ENCODE measurements around the gene DMRTA2. TPM values are rescaled to one million over a fixed set of nuclear protein-coding genes. Genes with fewer than 3 reads are reported as not detected.

DMRTA2 gene
- total RNA-seq, 2 experiments from 2014 or later, result not detected

DNA sequence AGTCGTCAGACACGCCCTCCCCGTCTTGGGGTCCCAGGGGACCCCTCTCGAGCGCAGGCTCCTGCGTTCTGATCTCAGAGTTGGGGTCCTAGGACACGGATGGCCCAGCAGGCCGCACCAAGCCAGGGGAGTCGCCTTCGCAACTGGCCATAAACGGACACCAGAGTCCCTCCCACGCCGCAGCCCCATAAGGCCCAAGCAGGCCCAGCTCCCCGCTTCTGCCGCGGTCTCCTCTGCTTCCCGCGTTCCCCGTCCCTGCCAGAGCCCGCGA lies 633 bp downstream of the DMRTA2 start:
- DNase-seq (no peak), ATAC-seq (ENCODE audit: poor library complexity) (no peak)
- Mint-ChIP-seq H3K27me3 (peaks cover 79% of the 10 kb centered on the region), H3K4me3 (peak overlapping the region; percentile 38), H3K27ac (no peak overlapping the region), H3K4me1 (ENCODE audit: low read depth) (peaks cover 45% of the 10 kb centered on the region), H3K9me3 (no peaks in the 10 kb centered on the region), H3K36me3 (ENCODE audit: low read depth) (no peaks in the 10 kb centered on the region)
- ChIA-PET POLR2A (no interaction called here), CTCF (no interaction called here)
- no peak overlapping the region for H3K4me3 ChIP-seq (ENCODE audit: low read length)
- no peak overlapping the region for H3K27ac ChIP-seq (ENCODE audit: low read depth in 1 of 2, low read length in 2 of 2)
- H3K9me3 ChIP-seq (ENCODE audit: control insufficient read depth in 1 of 2, insufficient read depth in 1 of 2, low read length in 2 of 2), result peaks cover 0 to 37% of the 10 kb centered on the region in 2 experiments
- H3K4me1 ChIP-seq (ENCODE audit: insufficient read depth, low read length), result peaks cover 39% of the 10 kb centered on the region
- H3K36me3 ChIP-seq (ENCODE audit: insufficient read depth, low read length), result no peaks in the 10 kb centered on the region
- no peak for TF ChIP-seq CTCF (IDR thresholded peaks at IDR 0.05)
- intact Hi-C loops (cut with DNase I, micrococcal nuclease), result no loop called here
- H3K27me3 ChIP-seq (ENCODE audit: control insufficient read depth in 1 of 2, insufficient read depth in 2 of 2, low read length in 2 of 2), result peaks cover 73 to 85% of the 10 kb centered on the region in 2 experiments

GRCh38 chr1:50421768-50422674 lies 1.2 kb downstream of the DMRTA2 start:
- CTCF ChIA-PET, result no interaction called here
- intact Hi-C loops (cut with DNase I, micrococcal nuclease), result no loop called here
- H3K4me3 ChIP-seq (ENCODE audit: low read length), result no peak overlapping the region
- Mint-ChIP-seq H3K36me3 (ENCODE audit: low read depth) (no peaks in the 10 kb centered on the region), H3K4me1 (ENCODE audit: low read depth) (peaks cover 39% of the 10 kb centered on the region), H3K27me3 (peaks cover 78% of the 10 kb centered on the region), H3K27ac (no peak overlapping the region), H3K9me3 (no peaks in the 10 kb centered on the region), H3K4me3 (peak overlapping the region; percentile 49)
- ATAC-seq (ENCODE audit: poor library complexity) (no peak), DNase-seq (no peak)
- peaks cover 72 to 85% of the 10 kb centered on the region in 2 experiments for H3K27me3 ChIP-seq (ENCODE audit: control insufficient read depth in 1 of 2, insufficient read depth in 2 of 2, low read length in 2 of 2)
- H3K36me3 ChIP-seq (ENCODE audit: insufficient read depth, low read length), result no peaks in the 10 kb centered on the region
- POLR2A ChIA-PET, result no interaction called here
- peaks cover 0 to 37% of the 10 kb centered on the region in 2 experiments for H3K9me3 ChIP-seq (ENCODE audit: control insufficient read depth in 1 of 2, insufficient read depth in 1 of 2, low read length in 2 of 2)
- peaks cover 43% of the 10 kb centered on the region for H3K4me1 ChIP-seq (ENCODE audit: insufficient read depth, low read length)
- no peak overlapping the region for H3K27ac ChIP-seq (ENCODE audit: low read depth in 1 of 2, low read length in 2 of 2)
- no peak for TF ChIP-seq CTCF (IDR thresholded peaks at IDR 0.05)

GRCh38 chr1:50421366-50421748 lies 1.9 kb downstream of the DMRTA2 start:
- H3K4me3 Mint-ChIP-seq, result peak overlapping the region; percentile 49
- POLR2A ChIA-PET, result interaction anchor here (0.5 kb wide), 1 partner anchor 557 kb away, joined by 3 read pairs; no protein-coding TSS in a partner anchor
- TF ChIP-seq CTCF (IDR thresholded peaks at IDR 0.05), result no peak
- no peaks in the 10 kb centered on the region for H3K36me3 ChIP-seq (ENCODE audit: insufficient read depth, low read length)
- no peak overlapping the region for H3K27ac Mint-ChIP-seq
- peaks cover 72 to 85% of the 10 kb centered on the region in 2 experiments for H3K27me3 ChIP-seq (ENCODE audit: control insufficient read depth in 1 of 2, insufficient read depth in 2 of 2, low read length in 2 of 2)
- peaks cover 0 to 36% of the 10 kb centered on the region in 2 experiments for H3K9me3 ChIP-seq (ENCODE audit: control insufficient read depth in 1 of 2, insufficient read depth in 1 of 2, low read length in 2 of 2)
- peaks cover 80% of the 10 kb centered on the region for H3K27me3 Mint-ChIP-seq
- no peak for ATAC-seq (ENCODE audit: poor library complexity)
- no peaks in the 10 kb centered on the region for H3K9me3 Mint-ChIP-seq
- no peak overlapping the region for H3K4me3 ChIP-seq (ENCODE audit: low read length)
- CTCF ChIA-PET, result no interaction called here
- peaks cover 44% of the 10 kb centered on the region for H3K4me1 Mint-ChIP-seq (ENCODE audit: low read depth)
- H3K36me3 Mint-ChIP-seq (ENCODE audit: low read depth), result no peaks in the 10 kb centered on the region
- no peak for DNase-seq
- intact Hi-C loops (cut with DNase I, micrococcal nuclease), result no loop called here
- H3K27ac ChIP-seq (ENCODE audit: low read depth in 1 of 2, low read length in 2 of 2), result no peak overlapping the region
- peaks cover 48% of the 10 kb centered on the region for H3K4me1 ChIP-seq (ENCODE audit: insufficient read depth, low read length)

Data from CD4-positive, alpha-beta T cell (primary cell).